Central memory CD4-positive, alpha-beta T cell (primary cell): ENCODE data around the gene PCDHB1.

Source experiments
- DNase-seq: peaks from one replicate; pipeline ENCODE4 v3.0.0; 2022
- total RNA-seq, 3 experiments: gene quantifications; one replicate each; lab custom pipeline; 2026; lab: John Stamatoyannopoulos, UW

PCDHB1 gene
- 0 reads per million in 3 experiments for total RNA-seq

- DNase-seq = no peak
These were observed at the start of gene PCDHB1 for GRCh38 chr5:141050622-141051520. Gene PCDHB1 (plus strand): TSS chr5:141051374. CDS start chr5:141051471, 97 bp downstream.

DNA sequence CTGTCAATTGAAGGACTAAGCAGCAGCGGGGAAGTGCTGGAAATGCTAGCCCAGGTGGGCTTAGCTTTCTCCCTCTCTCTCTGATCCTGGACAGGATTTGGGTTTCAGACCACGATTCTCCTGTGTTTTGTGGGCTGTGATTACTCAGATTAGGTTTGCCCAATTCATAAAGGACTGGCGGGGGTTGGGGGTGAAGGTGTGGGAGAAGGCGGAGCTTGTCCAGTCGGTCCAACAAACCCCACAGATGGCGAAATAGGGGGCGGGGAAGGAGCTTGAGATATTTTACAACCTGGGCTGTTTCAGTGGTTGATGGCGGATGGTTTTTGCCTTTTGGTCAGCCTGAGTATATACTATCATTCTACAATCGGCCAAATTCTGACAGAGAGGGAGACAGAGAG, 49.7 kb upstream of the PCDHB1 start:
- no peak for DNase-seq

GRCh38 chr5:141001844-141002604, 49.1 kb upstream of the PCDHB1 start:
- DNase-seq = no peak

- DNase-seq = no peak
These were observed 48.6 kb upstream of the PCDHB1 start for GRCh38 chr5:141002605-141002965.

DNA sequence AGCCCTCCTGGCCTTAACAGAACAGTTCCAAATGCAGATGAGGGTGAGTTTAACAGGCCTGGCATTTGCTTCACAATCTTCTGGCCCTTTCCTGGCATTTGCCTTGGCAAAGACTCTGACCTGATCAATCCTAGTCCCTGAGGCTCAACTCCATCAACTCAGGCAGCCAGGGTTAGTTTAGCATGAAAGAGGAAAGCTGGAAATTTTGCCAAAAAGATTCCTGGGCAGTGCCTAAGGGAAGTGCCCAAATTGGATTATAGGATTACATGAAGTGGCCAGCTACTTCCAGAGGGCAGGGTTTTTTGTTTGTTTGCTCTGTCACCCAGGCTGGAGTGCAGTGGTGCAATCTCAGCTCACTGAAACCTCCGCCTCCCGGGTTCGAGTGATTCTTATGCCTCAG, 48.1 kb upstream of the PCDHB1 start:
- DNase-seq = no peak

GRCh38 chr5:141003791-141004611, 47.2 kb upstream of the PCDHB1 start:
- no peak for DNase-seq

- no peak for DNase-seq
These were observed 43.4 kb upstream of the PCDHB1 start for GRCh38 chr5:141007791-141008190.

DNA sequence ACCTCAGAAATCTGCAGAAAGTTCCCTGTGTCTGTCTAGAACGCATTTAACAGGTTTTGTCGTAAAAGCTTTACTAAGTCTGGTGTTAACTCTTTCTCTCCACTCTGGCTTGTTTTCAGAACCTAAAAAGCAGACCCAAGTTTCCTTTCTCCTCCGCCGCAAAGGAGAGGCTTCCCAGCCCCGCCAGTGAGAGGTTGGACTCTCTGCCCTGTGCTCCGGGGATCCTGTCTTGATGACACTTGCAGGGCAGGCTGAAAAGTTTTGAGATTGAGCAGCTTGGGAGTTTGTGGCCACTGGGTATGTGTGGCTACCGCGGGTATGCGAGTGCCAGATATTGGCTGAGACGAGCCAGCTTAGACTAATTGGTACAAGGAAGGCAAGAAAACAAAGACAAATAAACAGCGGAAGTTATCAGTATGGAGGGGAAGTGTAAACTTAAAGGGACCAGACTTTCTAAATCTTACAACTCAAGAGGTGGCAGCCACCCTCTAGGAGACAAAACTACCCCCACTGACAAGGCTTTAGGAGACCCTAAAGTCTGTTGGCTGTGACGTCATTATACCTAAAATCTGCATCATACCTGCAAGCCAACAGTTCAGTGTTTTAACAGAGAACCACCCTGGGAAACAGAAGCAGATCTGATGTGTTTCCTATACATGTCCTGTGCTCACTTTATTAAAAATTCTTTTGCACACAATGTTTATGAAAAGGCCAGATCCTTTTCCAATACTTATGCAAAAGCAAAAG, 41.0 kb upstream of the PCDHB1 start:
- DNase-seq = no peak

DNA sequence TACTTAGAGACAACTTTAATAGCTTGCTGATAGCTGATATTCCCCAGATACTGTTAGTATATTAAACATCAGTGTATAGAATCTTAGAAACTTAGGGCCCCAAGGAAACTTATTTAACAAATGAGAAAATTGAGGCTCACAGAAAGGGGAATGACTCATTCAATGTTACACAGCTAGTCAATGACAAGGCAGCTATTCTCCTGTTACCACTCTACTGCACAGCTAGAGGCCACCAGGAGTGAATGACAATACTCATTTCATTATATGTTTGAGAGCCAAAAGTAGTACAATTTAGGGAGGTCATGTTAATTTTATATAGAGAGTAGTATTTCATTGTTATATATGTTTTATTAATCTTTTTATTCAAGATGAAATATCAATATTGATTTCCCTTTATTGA, 33.2 kb upstream of the PCDHB1 start:
- DNase-seq = no peak

- DNase-seq = no peak
These were observed 28.8 kb upstream of the PCDHB1 start for GRCh38 chr5:141022384-141022783.

- no peak for DNase-seq
These were observed 20.2 kb upstream of the PCDHB1 start for GRCh38 chr5:141031006-141031405.

GRCh38 chr5:141032626-141033025, 18.5 kb upstream of the PCDHB1 start:
- no peak for DNase-seq

- DNase-seq = no peak
These were observed 12.1 kb upstream of the PCDHB1 start for GRCh38 chr5:141039061-141039460.

- no peak for DNase-seq
These were observed 11.7 kb upstream of the PCDHB1 start for GRCh38 chr5:141039517-141039916.

DNA sequence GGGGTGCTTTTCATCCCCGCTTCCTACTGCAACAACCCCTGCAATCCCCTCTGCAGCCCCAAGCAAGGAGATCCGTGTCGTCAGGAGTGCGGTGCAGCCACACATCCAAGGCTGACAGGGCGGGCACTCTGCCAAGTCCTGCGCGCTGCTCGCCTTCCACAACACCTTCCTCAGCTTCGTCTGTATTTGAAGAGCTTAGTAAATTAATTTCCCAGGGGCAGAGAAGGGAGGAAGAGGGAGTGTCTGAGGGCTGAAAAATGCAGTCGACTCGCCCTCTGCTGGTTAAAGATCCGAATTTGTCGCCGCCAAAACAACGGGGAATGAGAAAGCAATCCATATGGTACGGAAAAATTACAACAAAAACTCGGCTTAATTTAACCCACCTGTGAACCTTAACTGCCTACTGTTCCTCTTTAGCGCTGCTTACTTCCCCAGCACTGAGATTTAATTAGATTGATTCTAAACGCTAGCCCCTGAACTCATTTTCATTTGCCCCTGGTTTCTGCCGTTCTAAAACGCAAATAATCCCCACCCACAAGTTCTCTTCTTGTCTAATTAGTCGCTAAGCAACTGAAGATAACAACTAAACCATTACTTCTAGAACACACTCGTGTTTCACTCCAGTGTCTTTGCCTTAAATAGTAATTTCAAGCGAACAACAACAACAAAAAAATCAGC, 10.9 kb upstream of the PCDHB1 start:
- DNase-seq = no peak

- peak; percentile 75 for DNase-seq
These were observed 10.3 kb upstream of the PCDHB1 start for GRCh38 chr5:141040771-141041426.

DNA sequence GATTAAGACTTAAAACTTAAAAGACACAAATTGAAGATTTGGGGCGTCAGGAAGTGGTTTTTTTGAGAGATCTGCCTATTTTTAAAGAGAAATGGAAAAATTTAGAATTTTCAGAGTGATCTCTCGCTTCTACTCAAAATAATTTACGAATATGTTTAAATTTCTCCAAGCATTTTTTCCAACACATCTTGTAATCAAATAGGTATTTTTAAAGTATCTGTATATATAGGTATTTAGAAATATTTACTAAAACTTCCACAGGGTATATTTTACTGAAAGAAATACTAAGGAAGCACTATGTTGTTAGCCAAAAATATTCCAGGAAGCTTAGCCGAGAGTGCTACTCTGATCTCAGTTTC, 9.8 kb upstream of the PCDHB1 start:
- DNase-seq = no peak

DNA sequence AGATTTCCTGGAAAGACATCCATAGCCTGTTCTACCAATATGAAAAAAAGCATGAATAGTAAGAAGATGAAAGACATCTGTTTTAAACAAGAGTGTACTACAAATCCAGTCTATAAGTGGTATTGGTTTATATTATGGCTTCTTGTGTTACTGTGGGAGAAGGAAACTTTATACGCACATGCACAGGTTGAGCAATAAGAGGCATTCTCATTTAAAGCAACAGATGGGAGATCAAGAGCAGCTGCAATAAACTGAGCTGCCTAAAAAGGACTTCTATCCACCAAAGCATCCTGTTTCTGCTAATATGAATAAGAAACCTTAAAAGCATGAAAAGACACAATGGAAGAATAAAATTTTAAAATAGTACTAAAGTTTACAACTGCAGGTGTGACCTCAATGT, 8.6 kb upstream of the PCDHB1 start:
- DNase-seq = no peak

GRCh38 chr5:141051521-141051866, 320 bp downstream of the PCDHB1 start:
- DNase-seq = no peak

DNA sequence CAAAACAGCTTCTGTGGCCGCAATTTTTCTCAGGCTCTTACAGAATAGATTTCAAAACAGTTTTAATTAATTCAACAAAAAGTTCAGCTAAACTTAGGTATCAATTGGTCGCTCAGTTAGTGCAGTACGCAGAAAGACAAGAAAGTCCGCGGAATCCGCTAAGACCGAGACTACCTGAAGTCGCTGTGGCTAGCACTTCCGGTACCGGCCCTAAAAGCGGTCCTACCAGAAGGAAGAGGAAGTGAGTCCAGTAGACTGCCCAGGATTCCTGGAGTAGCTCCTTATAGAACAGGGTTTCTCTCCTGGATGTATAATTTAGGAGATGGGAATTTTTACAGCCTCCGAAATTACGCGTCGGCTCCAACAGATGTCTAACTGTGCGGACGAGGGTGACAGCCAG, 26.7 kb downstream of the PCDHB1 start:
- no peak for DNase-seq

- DNase-seq = no peak
These were observed 31.1 kb downstream of the PCDHB1 start for GRCh38 chr5:141082228-141082627.
